Spinal cord (tissue), 10 donors: ENCODE results near the gene MEAF6. TPM values are rescaled to one million over a fixed set of nuclear protein-coding genes. Genes with fewer than 3 reads are reported as not detected.

Source experiments
- DNase-seq, 6 donors: peaks; one replicate each; pipeline versions ENCODE4 v3.0.0 to v3.0.0-alpha.2; 2013 to 2015; ENCODE audit warnings: low spot score in 6 of 6, low read depth in 4 of 6
- H3K27ac ChIP-seq: one replicate; pipeline ENCODE4 v1.5.1; 2013; ENCODE audit warnings: low read depth, low read length, control low read depth
- H3K27me3 ChIP-seq: one replicate; pipeline ENCODE4 v1.6.1; 2013; ENCODE audit warnings: low read length; ENCODE audit not compliant: control insufficient read depth, insufficient read depth
- H3K36me3 ChIP-seq: one replicate; pipeline ENCODE4 v1.6.1; 2013; ENCODE audit warnings: low read length; ENCODE audit not compliant: control insufficient read depth, insufficient read depth
- H3K4me1 ChIP-seq: one replicate; pipeline ENCODE4 v1.6.1; 2013; ENCODE audit warnings: low read length; ENCODE audit not compliant: control insufficient read depth, insufficient read depth
- H3K4me3 ChIP-seq: one replicate; pipeline ENCODE4 v1.5.1; 2013; ENCODE audit warnings: low read depth, low read length, control low read depth
- H3K9me3 ChIP-seq: one replicate; pipeline ENCODE4 v1.6.1; 2013; ENCODE audit warnings: low read length; ENCODE audit not compliant: control insufficient read depth, insufficient read depth
- whole genome bisulfite sequencing: methylation state at CpG from one replicate; pipeline ENCODE4 v1.1.5; 2013; ENCODE audit warnings: missing lambda C conversion rate; ENCODE audit not compliant: insufficient coverage; 5-methylcytosine and 5-hydroxymethylcytosine counted together
- polyA plus RNA-seq, 2 donors: library from polyadenylated mRNA; unstranded; fragments of 120-200 nt; gene quantifications; one replicate each; pipeline ENCODE4 v1.2.1, GENCODE V29; 2013; ENCODE audit not compliant: insufficient read length in 2 of 2
- total RNA-seq, 2 donors: library from RNA; depleted of rRNA in 1 of 2; stranded (reverse); fragments of 120-200 nt in 1 of 2; fragments of >200 nt in 1 of 2; gene quantifications; one replicate each; pipeline versions ENCODE4 v1.2.3 to v1.2.4, GENCODE V29; 2013 to 2014
- donor health status: healthy.

The MEAF6 gene
- total and polyA plus RNA-seq, 4 donors = 74.2 to 139 (median 105) TPM

DNA sequence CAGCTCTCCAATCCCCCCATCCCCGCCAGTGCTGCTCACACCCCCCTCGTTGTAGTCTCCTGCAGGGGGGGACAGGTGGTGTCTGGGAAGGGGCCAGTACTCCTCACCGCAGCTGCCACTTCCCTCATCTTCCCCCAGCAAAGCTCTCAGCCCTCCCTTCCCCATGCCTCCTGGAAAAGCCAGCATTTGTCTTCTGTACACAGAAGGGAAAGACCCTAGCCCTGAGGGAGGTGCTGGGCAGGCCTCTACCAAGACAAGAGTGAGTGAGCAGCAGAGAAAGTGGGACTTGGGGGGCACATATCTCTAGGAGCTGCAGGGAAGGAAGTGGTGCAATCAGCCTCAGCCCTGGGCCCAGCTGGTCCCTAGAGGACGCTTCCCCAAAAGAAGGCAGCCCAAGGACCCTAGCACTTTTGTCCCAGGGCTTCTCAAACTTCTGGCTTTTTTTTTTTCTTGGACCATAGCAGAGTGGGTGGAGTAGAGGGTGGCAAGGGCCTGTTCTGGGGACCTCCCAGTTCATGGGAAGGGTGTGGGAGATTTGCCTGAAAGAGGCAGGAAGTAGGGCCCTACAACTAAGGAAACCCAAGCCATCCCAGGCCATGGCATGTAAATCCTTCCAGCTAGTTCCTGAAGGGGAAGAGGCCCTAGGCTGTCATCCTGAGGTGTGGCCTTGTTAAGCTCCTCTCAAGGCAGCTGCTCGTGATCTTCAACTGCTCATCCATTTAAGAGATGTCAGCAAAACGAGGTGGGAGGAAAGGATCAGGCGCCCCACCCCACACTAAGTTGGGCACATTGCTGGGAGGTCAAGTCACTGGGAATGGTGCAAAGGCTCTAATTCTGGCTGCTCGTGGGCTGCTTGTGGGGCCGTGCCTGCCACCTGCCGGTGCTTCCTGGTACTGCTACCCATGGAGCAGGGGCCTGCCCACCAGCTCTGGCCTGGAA is 27.6 kb downstream of the MEAF6 start:
- Histone ChIP-seq H3K4me1 (no peaks in the 10 kb centered on the region), H3K27ac (no peak overlapping the region), H3K9me3 (no peaks in the 10 kb centered on the region), H3K36me3 (peaks cover 58% of the 10 kb centered on the region), H3K4me3 (no peak overlapping the region), H3K27me3 (no peaks in the 10 kb centered on the region)
- peak in 2 of 6 donors; percentile 83 to 89 for DNase-seq
- WGBS = 4% methylated on average over 5 of the region's 10 CpGs

DNA sequence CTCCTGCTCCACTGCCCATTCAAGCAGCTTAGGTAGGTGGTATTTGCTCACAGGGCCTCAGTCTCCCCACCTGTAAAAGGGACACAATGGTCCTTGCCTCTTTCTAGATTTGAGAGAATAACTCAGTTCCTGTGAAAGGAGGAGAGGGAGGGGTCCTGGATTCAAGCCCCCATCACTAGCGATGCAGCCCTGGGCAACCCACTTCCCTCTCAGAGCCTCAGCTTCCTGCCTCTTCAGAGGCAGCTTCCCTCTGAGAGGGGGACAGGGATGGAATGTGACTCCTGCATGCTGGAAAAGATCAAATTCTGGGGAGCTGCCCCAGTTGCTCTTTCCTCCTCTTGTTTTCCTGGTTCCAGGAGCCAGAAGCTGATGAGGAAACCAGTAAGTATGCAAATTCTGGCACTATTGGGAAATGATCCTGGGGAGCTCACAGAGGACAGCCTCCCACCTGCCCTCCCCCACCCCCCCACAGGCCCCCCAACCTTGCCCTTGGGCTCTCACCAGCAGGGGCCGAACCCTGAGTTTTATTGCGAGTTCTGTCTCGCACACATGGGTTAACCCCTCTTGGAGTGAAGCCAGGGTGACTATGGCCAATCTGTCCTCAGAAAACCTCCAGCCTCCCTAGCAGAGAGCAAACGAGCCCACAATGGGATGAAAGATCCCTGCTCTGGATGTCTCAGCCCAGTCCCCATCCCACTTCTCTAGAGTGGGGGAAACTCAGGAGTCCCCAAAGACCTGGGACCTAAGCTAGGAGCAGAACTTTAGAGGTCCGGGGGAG is 28.5 kb downstream of the MEAF6 start:
- DNase-seq = no peak
- Histone ChIP-seq H3K36me3 (peaks cover 62% of the 10 kb centered on the region), H3K9me3 (no peaks in the 10 kb centered on the region), H3K27me3 (no peaks in the 10 kb centered on the region), H3K4me1 (no peaks in the 10 kb centered on the region), H3K27ac (no peak overlapping the region), H3K4me3 (no peak overlapping the region)
- 80% methylated on average over 2 of the region's 6 CpGs for WGBS

DNA sequence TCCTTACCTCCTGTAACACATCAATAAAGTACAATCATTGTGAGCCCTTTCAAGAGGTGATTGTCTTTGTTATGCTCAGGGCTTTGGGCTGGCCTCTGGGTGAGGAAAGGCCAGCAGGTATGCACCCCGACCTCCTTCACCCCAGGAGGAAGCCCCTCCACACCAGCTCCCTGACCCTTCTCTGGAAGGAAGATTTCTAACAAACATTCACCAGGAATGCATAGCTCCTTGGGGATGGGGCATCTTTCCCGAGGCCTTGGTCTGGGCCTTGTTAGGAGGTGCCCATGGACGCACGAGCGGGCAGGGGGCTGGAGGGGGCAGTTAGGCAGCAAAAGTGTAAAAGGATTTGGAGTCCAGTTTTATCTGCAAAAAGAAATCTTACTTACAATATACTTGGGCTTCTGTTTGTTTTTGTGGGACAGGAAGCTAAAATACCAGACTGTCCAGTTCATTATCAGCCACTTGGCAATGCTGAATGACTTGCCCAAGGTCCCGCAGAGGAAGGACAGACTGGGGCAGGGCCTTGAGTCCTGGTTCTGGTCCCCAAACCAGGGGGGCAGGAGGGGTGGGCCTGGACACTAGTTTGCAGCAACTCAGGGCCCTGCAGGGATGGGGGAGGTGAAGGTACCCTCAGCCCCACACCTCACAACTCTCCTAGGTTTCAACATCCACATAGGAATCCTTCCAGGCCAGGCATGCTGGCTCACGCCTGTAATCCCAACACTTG is 30.1 kb downstream of the MEAF6 start:
- Histone ChIP-seq H3K27ac (no peak overlapping the region), H3K4me1 (peaks cover 2% of the 10 kb centered on the region), H3K4me3 (no peak overlapping the region), H3K36me3 (peaks cover 69% of the 10 kb centered on the region), H3K27me3 (no peaks in the 10 kb centered on the region), H3K9me3 (no peaks in the 10 kb centered on the region)
- no peak for DNase-seq
- 70% methylated on average over 1 of the region's 7 CpGs for WGBS

DNA sequence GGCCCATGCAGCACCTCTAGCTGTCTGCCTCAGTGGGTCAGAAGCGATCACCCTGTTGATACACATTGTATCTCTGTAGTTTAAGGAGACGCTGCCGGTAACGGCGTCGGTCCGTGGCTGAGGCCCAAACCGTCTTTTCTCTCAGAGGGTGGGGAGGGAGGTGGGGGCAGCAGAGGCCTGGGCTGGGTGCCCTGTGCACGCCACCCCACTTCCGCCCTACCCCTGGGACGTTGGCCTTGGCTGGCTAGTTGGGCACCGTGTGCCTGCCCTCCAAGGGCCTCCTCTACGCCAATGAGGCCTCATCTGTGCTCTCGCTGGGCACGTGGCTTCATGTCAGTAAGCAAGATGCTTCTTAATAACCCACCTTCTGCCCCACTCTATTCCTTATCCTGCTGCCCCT is 30.8 kb downstream of the MEAF6 start:
- Histone ChIP-seq H3K27ac (no peak overlapping the region), H3K27me3 (no peaks in the 10 kb centered on the region), H3K36me3 (peaks cover 70% of the 10 kb centered on the region), H3K9me3 (no peaks in the 10 kb centered on the region), H3K4me1 (peaks cover 4% of the 10 kb centered on the region), H3K4me3 (no peak overlapping the region)
- no peak for DNase-seq
- 95% methylated on average over 15 of the region's 15 CpGs for WGBS

DNA sequence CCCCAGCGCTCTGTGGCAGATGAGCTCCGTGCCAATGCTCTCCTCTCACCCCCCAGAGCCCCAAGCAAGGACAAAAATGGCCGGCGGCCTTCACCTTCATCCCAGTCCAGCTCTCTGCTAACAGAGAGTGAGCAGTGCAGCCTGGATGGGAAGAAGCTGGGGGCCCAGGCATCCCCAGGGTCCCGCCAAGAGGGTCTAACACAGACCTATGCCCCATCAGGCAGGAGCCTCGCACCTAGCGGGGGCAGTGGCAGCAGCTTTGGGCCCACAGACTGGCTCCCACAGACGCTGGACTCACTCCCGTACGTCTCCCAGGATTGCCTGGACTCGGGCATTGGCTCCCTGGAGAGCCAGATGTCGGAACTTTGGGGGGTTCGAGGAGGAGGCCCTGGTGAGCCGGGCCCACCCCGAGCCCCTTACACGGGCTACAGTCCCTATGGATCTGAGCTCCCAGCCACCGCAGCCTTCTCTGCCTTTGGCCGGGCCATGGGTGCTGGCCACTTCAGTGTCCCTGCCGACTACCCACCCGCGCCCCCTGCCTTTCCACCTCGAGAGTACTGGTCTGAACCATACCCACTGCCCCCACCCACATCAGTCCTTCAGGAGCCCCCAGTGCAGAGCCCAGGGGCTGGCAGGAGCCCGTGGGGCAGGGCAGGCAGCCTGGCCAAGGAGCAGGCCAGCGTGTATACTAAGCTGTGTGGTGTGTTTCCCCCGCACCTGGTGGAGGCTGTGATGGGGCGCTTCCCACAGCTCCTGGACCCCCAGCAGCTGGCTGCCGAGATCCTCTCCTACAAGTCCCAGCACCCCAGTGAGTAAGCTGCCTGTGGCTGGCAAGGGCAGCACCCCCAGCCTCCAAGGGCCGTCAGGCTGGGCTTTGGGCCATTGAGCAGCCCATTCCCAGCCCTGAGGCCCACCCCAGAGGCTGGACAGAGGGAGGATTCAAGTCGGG is 31.5 kb downstream of the MEAF6 start:
- DNase-seq = no peak
- Histone ChIP-seq H3K4me3 (no peak overlapping the region), H3K27ac (no peak overlapping the region), H3K36me3 (peaks cover 69% of the 10 kb centered on the region), H3K4me1 (peaks cover 5% of the 10 kb centered on the region), H3K9me3 (no peaks in the 10 kb centered on the region), H3K27me3 (no peaks in the 10 kb centered on the region)
- WGBS = 92% methylated on average over 28 of the region's 29 CpGs

DNA sequence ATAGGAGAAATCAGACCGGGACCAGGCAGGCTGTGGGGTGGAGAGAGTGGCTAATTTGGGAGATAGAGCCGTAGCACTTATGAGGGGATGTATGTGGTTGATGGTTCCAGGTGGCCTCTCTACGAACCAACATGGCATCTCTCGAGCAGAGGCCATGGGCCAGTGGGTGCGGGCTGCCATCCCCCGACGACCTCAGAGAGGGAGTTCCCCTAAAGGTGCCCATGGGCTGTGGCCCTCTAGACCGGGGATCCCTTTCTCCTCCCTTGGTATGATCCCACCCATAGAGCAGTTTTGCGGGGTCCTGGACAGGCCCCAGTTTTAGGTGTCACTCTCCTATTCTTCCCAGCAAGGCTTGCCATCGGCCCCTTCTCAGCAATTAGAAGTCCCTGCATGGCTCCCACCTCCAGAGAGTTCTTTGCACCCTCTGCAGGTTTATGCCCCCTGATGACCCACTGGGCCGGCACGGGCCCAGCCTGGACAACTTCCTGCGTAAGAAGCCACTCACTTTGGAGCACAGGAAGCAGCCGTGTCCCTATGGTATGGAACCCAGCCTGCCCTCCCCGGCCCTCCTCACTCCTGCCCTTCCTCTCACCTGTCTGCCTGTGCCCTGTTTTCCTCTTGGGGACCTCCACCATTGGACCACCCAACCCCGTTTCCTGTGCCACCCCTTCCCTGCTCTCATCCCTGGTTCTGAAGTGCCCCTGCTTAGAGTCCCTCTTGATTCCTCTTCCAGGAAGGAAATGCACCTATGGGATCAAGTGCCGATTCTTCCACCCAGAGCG is 32.4 kb downstream of the MEAF6 start:
- WGBS = 92% methylated on average over 18 of the region's 18 CpGs
- H3K36me3 ChIP-seq = peaks cover 75% of the 10 kb centered on the region
- no peak for DNase-seq
- H3K4me1 ChIP-seq = peaks cover 13% of the 10 kb centered on the region
- no peaks in the 10 kb centered on the region for H3K27me3 ChIP-seq
- no peaks in the 10 kb centered on the region for H3K9me3 ChIP-seq
- no peak overlapping the region for H3K4me3 ChIP-seq
- H3K27ac ChIP-seq = no peak overlapping the region

DNA sequence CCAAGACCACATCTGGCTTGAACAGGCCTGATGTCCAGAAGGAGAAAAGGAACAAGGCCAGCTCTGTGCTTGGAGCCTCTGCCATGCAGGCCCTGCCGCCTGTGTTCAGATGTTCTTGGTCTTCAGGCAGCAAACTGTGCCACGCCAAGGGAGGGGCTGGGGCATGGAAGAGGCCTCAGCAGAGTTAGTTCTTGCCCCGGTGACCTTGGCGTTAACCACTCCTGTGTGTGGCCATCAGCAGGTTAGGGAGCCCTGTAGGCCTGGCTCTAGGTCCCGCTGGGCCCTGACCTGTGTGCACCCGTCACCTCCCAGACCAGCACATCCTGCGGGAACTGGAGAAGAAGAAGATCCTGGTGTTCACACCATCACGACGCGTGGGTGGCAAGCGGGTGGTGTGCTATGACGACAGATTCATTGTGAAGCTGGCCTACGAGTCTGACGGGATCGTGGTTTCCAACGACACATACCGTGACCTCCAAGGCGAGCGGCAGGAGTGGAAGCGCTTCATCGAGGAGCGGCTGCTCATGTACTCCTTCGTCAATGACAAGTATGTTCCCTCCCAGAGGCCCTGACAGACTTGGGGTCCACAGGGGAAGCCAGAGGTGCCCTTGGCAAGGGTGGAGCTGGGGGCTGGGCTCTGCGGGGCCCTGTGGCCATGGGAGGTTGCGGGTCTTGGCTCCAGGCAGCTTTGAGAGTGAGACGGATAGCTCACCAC is 33.1 kb downstream of the MEAF6 start:
- Histone ChIP-seq H3K27me3 (no peaks in the 10 kb centered on the region), H3K9me3 (no peaks in the 10 kb centered on the region), H3K4me3 (no peak overlapping the region), H3K27ac (no peak overlapping the region), H3K4me1 (peaks cover 21% of the 10 kb centered on the region), H3K36me3 (peaks cover 76% of the 10 kb centered on the region)
- peak in 2 of 6 donors; percentile 18 to 51 for DNase-seq
- 90% methylated on average over 26 of the region's 26 CpGs for WGBS
